Skeletal muscle cell (primary cell): Measurements from ENCODE around the gene USP21.
"Not testable (repeated sequence)": the region's sequence is repeated elsewhere in the genome, so short reads cannot be mapped to it uniquely, and the experiment has no call there.

ENCODE experiments used
- DNase-seq: peaks from one replicate; pipeline ENCODE4 v3.0.0-alpha.2; 2010; ENCODE audit warnings: low read depth
- H3K4me3 ChIP-seq: 2 replicates; pipeline ENCODE4 v1.5.1; 2011; ENCODE audit warnings: low read depth, mild to moderate bottlenecking, control low read depth, low read length, moderate library complexity

Gene USP21

GRCh38 chr1:161159087-161159912 is at the start of gene USP21:
TSS of gene USP21 (plus strand) at chr1:161159500. CDS start at chr1:161160641, 1,141 bp downstream.
- DNase-seq: peak; percentile 56
- peak within 1 kb of the TSS; percentile 75 for H3K4me3 ChIP-seq

GRCh38 chr1:161111117-161111516 is 48.2 kb upstream of the USP21 start:
- no peak overlapping the region for H3K4me3 ChIP-seq
- no peak for DNase-seq

GRCh38 chr1:161111527-161111926 is 47.8 kb upstream of the USP21 start:
- no peak overlapping the region for H3K4me3 ChIP-seq

GRCh38 chr1:161113915-161114314 is 45.4 kb upstream of the USP21 start:
- DNase-seq: no peak
- no peak overlapping the region for H3K4me3 ChIP-seq

More at GRCh38 chr1:161111527-161111926, 47.8 kb upstream of the USP21 start:
- no peak for DNase-seq

- no peak overlapping the region for H3K4me3 ChIP-seq
- DNase-seq: no peak
Observed at GRCh38 chr1:161114556-161114955, 44.7 kb upstream of the USP21 start.

- no peak overlapping the region for H3K4me3 ChIP-seq
- peak; percentile 86 for DNase-seq
Observed at GRCh38 chr1:161115132-161115711, 44.1 kb upstream of the USP21 start.

GRCh38 chr1:161115961-161116360 is 43.3 kb upstream of the USP21 start:
- not testable (repeated sequence) for H3K4me3 ChIP-seq, DNase-seq

GRCh38 chr1:161117759-161118581 is 41.3 kb upstream of the USP21 start, which contains the start of the genes NIT1 and PFDN2:
TSS of gene NIT1 (plus strand) at chr1:161118105. CDS start at chr1:161118177, 72 bp downstream.
TSS of gene PFDN2 (minus strand) at chr1:161118037. CDS start at chr1:161118026, 11 bp downstream.
- peak; percentile 64 for DNase-seq
- peak within 1 kb of the TSS; percentile 99 for H3K4me3 ChIP-seq

- peak; percentile 50 for DNase-seq
- peak overlapping the region; percentile 99 for H3K4me3 ChIP-seq
Observed at GRCh38 chr1:161119092-161119903, 40.0 kb upstream of the USP21 start.

GRCh38 chr1:161121042-161121650 is 38.2 kb upstream of the USP21 start:
- DNase-seq: no peak
- H3K4me3 ChIP-seq: no peak overlapping the region

- H3K4me3 ChIP-seq: no peak overlapping the region
- DNase-seq: no peak
Observed at GRCh38 chr1:161121834-161122233, 37.5 kb upstream of the USP21 start.

- no peak overlapping the region for H3K4me3 ChIP-seq
- no peak for DNase-seq
Observed at GRCh38 chr1:161122967-161123366, 36.3 kb upstream of the USP21 start.

GRCh38 chr1:161127649-161128048 is 31.7 kb upstream of the USP21 start:
- DNase-seq: no peak
- no peak overlapping the region for H3K4me3 ChIP-seq

GRCh38 chr1:161128591-161129420 is 30.5 kb upstream of the USP21 start:
- H3K4me3 ChIP-seq: no peak overlapping the region
- no peak for DNase-seq

- H3K4me3 ChIP-seq: no peak overlapping the region
- no peak for DNase-seq
Observed at GRCh38 chr1:161130266-161130665, 29.0 kb upstream of the USP21 start.

- DNase-seq: no peak
- peak overlapping the region; percentile 84 for H3K4me3 ChIP-seq
Observed at GRCh38 chr1:161131523-161132409, 27.5 kb upstream of the USP21 start.
